HS-27A (cell line): ENCODE results near the gene HNRNPH3.
"Not testable (repeated sequence)": the region's sequence is repeated elsewhere in the genome, so short reads cannot be mapped to it uniquely, and the experiment has no call there.

Experiments used
- DNase-seq: peaks from one replicate; pipeline ENCODE4 v3.0.0-alpha.2; 2012; ENCODE audit warnings: low read depth, missing footprints

HNRNPH3 gene

DNA sequence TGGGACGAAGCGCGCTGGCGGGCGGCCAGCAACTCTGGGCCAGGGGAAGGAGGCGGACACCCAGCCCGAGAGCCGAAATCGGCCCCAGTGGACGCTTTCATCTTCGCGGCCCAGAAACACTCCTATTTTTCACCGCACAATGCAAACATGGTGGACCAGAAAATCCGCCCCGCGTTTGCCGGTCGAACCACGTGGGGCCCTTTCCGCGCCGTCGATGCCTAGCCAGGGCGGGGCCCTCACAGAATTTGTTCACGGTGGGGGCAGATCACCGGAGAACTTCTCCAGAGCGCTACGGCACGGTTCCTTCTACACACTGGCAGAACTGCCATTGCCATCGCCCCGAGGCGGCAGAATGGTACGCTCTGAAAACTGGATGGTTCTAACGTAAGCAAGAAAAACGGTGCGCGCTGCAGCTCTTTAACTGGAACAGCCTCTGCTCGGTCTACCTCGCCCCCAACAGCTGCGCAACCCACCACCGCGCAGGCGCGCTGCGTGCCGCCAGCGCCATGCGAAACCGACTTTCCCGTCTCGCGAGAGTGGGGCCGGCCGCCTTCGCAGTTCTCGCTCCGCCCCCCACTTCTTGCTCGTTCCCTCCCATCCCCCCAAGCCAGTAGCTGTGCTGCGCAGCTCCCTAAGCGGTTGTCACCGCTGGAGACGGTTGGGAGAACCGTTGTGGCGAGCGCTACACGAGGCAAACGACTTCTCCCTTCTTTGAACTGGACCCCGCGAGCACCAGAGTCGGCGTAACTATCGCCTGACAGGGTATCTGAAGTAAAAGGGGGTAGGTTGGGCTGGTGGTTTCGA lies at the start of gene HNRNPH3:
Gene HNRNPH3 (plus strand): TSS at position 610 of the 804 bp plus-strand sequence. CDS start 5,158 bp downstream, outside the sequence.
- peak; percentile 77 for DNase-seq

GRCh38 chr10:68284062-68285001 lies 47.5 kb upstream of the HNRNPH3 start:
- no peak for DNase-seq

DNA sequence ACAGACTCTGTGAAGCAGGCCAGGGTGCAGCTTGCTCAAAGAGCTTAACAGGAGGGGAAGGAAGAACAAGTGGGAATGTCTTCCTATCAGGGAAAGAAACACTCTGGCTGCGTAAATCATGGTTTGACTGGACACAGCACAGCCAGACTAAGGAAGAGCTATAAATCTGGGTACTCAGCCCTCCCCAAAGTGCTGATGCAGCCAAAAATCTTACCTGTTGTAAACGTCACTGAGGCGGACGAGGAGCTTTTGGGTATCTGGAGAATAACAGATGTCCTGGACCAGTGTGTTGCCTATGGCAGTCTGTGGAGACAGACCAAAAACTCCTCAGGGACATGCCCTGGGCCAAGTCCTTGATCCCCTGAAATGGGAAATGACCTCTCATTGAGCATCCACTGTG lies 43.1 kb upstream of the HNRNPH3 start:
- no peak for DNase-seq

- no peak for DNase-seq
Measured at GRCh38 chr10:68290736-68291135, 41.1 kb upstream of the HNRNPH3 start.

GRCh38 chr10:68296843-68297663 lies 34.8 kb upstream of the HNRNPH3 start:
- DNase-seq, result no peak

- no peak for DNase-seq
Measured at GRCh38 chr10:68301301-68301700, 30.6 kb upstream of the HNRNPH3 start.

DNA sequence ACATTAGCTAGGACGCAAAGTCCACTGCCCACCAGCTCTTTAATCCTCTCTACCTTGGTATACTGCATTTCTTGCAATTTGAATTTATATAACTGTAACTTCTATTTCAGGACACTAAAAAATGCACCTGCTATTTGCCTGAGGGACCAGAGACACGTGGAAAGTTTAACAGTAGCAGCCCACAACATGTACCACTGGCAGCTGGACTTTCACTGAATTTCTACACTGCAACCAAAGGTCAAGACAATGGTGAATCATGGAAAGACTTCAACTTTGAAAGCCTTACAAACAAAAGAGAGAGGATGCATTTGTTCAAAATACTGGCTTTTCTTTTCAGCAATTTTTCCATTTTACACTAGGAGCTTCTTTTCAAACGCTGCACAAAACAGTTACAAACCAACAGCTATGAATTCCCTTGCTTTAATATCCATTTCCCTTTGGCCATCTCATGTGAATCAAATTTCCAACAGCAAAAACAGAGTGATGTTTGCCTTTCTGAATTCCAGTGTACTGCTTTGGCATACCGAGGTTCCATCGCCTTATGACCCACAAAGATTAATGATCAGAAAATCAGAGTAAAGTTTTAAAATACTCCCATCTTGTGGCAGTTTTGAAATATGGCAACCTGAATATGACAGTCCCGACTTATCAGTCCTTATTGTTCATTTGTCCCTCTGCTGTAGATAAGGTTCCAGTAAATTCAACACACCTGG lies 29.9 kb upstream of the HNRNPH3 start:
- DNase-seq, result peak; percentile 12

- DNase-seq, result no peak
Measured at GRCh38 chr10:68302503-68302823, 29.4 kb upstream of the HNRNPH3 start.

GRCh38 chr10:68302871-68303270 lies 29.0 kb upstream of the HNRNPH3 start:
- no peak for DNase-seq

- no peak for DNase-seq
Measured at GRCh38 chr10:68303849-68304412, 27.9 kb upstream of the HNRNPH3 start.

- no peak for DNase-seq
Measured at GRCh38 chr10:68305854-68306253, 26.0 kb upstream of the HNRNPH3 start.

DNA sequence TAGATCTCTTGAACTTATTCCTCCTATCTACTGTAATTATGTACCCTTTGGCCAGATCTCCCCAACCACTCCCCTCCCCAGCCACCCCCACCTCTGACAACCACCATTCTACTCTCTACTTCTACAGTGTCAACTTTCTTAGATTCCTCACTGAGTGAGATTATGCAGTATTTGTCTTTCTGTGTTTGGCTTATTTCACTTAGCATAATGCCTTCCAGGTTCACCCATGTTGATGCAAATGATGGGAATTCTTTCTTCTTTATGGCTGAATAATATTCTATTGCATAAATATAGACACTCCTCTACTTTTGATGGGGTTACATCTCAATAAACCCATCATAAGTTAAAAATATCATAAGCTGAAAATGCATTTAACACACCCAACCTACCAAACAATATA lies 21.3 kb upstream of the HNRNPH3 start:
- DNase-seq, result no peak

DNA sequence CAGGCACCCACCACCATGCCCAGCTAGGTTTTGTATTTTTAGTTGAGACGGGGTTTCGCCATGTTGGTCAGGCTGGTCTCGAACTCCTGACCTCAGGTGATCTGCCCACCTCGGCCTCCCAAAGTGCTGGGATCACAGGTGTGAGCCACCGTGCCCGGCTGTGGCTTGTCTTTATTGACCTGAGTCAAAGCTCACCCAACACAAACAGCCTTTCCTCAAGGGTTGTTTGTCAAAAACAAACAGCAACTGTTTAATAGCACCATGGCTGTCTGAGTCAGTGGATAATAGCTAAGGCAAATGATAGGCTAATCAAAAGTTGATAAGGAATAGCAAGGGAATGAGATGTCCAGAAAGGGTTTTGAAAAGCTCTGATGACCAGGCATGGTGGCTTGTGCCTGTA lies 16.9 kb upstream of the HNRNPH3 start:
- DNase-seq, result not testable (repeated sequence)

DNA sequence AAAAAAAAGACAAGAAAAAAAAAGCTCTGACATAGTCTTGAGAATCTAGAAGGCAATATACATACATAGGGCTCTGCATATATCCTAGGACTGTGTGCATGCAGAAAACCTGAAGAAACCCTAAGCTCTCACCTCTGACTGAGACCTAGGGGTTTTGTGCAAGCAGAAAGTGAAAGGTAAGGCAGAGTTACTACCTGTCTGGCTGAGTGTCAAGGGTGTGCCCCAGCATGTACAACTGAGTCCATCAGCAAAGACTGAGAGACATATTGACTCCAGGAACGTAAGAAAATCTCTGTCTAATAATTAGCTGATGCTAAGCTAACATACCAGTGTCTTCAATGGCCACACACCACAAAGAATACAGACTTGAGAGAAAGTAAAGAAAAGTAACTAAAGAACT lies 16.3 kb upstream of the HNRNPH3 start:
- no peak for DNase-seq

DNA sequence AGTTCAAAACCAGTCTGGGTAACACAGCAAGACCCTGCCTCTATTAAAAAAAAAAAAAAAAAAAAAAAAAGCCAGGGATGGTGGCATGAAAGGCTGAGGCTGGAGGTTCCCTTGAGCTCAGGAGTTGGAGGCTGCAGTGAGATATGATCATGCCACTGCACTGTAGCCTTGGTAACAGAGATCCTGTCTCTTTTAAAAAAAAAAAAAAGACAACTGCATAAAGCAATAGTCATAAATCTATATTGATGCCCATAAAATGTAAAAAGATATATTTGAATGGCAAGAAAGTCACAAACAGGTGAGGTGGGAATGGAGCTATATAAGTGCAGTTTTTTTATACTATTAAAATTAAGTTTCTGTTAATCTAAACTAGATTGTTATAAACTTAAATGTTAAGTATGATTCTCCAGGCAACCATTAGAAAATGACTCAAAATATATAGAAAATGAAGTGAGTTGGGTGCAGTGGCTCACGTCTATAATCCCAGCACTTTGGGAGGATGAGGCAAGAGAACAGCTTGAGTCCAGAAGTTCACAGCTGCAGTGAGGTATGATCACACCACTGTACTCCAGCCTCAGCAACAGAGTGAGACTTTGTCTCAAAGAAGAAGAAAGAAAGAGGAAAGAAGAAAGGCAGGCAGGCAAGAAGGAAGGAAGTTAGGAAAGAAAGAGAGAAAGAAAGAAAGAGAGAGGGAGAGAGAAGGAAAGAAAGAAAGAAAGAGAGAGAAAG lies 13.4 kb upstream of the HNRNPH3 start:
- no peak for DNase-seq

- not testable (repeated sequence) for DNase-seq
Measured at GRCh38 chr10:68324396-68324795, 7.5 kb upstream of the HNRNPH3 start.

GRCh38 chr10:68327889-68328786 lies 3.7 kb upstream of the HNRNPH3 start:
- DNase-seq, result no peak

GRCh38 chr10:68329506-68329861 lies 2.4 kb upstream of the HNRNPH3 start:
- DNase-seq, result no peak

- no peak for DNase-seq
Measured at GRCh38 chr10:68330852-68331454, 911 bp upstream of the HNRNPH3 start.
